ENCODE data around the gene SOHLH1.

GRCh38 chr9:135696446-135696845 lies 2.8 kb downstream of the SOHLH1 start:
- no peak for TF ChIP-seq CTCF (conservative IDR thresholded peaks at IDR 0.05 in 1 of 2, IDR thresholded peaks at IDR 0.05 in 1 of 2; ENCODE audit: low read depth in 1 of 2, low read length in 2 of 2)
- no peak for TF ChIP-seq EZH2 (IDR thresholded peaks at IDR 0.05; ENCODE audit: low read length, missing control alignments)

Measured in fibroblast of lung (primary cell).